Measurements from ENCODE around the gene GOLGA6L10.

- TF ChIP-seq, protein P1, sequence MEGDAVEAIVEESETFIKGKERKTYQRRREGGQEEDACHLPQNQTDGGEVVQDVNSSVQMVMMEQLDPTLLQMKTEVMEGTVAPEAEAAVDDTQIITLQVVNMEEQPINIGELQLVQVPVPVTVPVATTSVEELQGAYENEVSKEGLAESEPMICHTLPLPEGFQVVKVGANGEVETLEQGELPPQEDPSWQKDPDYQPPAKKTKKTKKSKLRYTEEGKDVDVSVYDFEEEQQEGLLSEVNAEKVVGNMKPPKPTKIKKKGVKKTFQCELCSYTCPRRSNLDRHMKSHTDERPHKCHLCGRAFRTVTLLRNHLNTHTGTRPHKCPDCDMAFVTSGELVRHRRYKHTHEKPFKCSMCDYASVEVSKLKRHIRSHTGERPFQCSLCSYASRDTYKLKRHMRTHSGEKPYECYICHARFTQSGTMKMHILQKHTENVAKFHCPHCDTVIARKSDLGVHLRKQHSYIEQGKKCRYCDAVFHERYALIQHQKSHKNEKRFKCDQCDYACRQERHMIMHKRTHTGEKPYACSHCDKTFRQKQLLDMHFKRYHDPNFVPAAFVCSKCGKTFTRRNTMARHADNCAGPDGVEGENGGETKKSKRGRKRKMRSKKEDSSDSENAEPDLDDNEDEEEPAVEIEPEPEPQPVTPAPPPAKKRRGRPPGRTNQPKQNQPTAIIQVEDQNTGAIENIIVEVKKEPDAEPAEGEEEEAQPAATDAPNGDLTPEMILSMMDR (IDR thresholded peaks at IDR 0.05) = no peak
- no peak for TF ChIP-seq SREBF2 (IDR thresholded peaks at IDR 0.05)
These were observed 44.4 kb upstream of the GOLGA6L10 start for GRCh38 chr15:82393671-82394070.
